C4-2B (cell line): ENCODE data around the gene STK35.

Experiments
- ZFX ChIP-seq: fragments of 450-650 bp; IDR thresholded peaks from 2 replicates; pipeline ENCODE4 v1.6.1; 2017
- TF ChIP-seq, protein P1 (sequence below): fragments of 450-650 bp; conservative IDR thresholded peaks from 2 replicates; pipeline ENCODE4 v1.5.1; 2017; ENCODE audit warnings: mild to moderate bottlenecking

DNA sequence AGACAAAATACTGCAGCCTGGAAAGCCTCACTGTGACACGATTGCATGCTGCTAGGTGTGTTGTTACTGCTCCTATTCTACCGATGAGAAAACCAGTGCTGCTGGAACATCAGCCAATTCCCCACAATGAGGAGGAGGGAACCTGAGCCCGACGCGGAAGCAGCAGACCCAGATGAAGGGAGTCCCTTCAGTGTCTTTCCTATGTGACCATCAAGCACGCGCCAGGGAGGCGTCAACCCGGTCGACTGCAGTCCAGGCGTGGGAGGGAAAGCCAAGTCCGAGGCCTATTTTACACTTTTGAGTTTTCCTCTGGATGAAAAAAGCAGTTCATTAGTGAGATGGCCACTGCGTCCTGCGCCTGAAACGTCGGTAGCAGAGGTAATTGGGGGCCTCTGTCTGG is 63.3 kb downstream of the STK35 start:
- TF ChIP-seq, protein P1, sequence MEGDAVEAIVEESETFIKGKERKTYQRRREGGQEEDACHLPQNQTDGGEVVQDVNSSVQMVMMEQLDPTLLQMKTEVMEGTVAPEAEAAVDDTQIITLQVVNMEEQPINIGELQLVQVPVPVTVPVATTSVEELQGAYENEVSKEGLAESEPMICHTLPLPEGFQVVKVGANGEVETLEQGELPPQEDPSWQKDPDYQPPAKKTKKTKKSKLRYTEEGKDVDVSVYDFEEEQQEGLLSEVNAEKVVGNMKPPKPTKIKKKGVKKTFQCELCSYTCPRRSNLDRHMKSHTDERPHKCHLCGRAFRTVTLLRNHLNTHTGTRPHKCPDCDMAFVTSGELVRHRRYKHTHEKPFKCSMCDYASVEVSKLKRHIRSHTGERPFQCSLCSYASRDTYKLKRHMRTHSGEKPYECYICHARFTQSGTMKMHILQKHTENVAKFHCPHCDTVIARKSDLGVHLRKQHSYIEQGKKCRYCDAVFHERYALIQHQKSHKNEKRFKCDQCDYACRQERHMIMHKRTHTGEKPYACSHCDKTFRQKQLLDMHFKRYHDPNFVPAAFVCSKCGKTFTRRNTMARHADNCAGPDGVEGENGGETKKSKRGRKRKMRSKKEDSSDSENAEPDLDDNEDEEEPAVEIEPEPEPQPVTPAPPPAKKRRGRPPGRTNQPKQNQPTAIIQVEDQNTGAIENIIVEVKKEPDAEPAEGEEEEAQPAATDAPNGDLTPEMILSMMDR = no peak
- no peak for TF ChIP-seq ZFX
